H9 (cell line): Measurements from ENCODE around the gene PRCC. TPM values are rescaled to one million over a fixed set of nuclear protein-coding genes. Genes with fewer than 3 reads are reported as not detected.

Experiments used
- DNase-seq: peaks from one replicate; pipeline ENCODE4 v3.0.0-alpha.2; 2017
- H2AFZ ChIP-seq: one replicate; pipeline ENCODE4 v1.6.1; 2013; ENCODE audit warnings: mild to moderate bottlenecking, low read length, control low read depth, moderate library complexity
- H2AK5ac ChIP-seq: 2 replicates; pipeline ENCODE4 v1.6.1; 2013; ENCODE audit warnings: low read length, control low read depth, mixed read lengths; ENCODE audit not compliant: insufficient read length
- H2BK120ac ChIP-seq: one replicate; pipeline ENCODE4 v1.6.1; 2013; ENCODE audit warnings: low read depth, mild to moderate bottlenecking, low read length, control low read depth, inconsistent platforms; ENCODE audit not compliant: poor library complexity, severe bottlenecking
- H2BK12ac ChIP-seq: 2 replicates; pipeline ENCODE4 v1.6.1; 2013; ENCODE audit warnings: low read length, control low read depth, mixed read lengths, low read depth; ENCODE audit not compliant: insufficient read length
- H2BK15ac ChIP-seq: 2 replicates; pipeline ENCODE4 v1.6.1; 2013; ENCODE audit warnings: low read depth, low read length, control low read depth
- H2BK20ac ChIP-seq: one replicate; pipeline ENCODE4 v1.6.1; 2013; ENCODE audit warnings: low read depth, mild to moderate bottlenecking, low read length, control low read depth, inconsistent platforms; ENCODE audit not compliant: poor library complexity, severe bottlenecking
- H2BK5ac ChIP-seq: 2 replicates; pipeline ENCODE4 v1.6.1; 2013; ENCODE audit warnings: low read length, control low read depth, mixed read lengths; ENCODE audit not compliant: insufficient read length
- H3K14ac ChIP-seq: 2 replicates; pipeline ENCODE4 v1.6.1; 2013; ENCODE audit warnings: low read length, control low read depth; ENCODE audit not compliant: insufficient read depth
- H3K18ac ChIP-seq: 2 replicates; pipeline ENCODE4 v1.6.1; 2013; ENCODE audit warnings: low read depth, mild to moderate bottlenecking, mixed read lengths, low read length, control low read depth; ENCODE audit not compliant: insufficient read length
- H3K23ac ChIP-seq: 2 replicates; pipeline ENCODE4 v1.6.1; 2013; ENCODE audit warnings: low read length, control low read depth, mixed read lengths, low read depth; ENCODE audit not compliant: insufficient read length
- H3K23me2 ChIP-seq: 2 replicates; pipeline ENCODE4 v1.6.1; 2013; ENCODE audit warnings: low read depth, mild to moderate bottlenecking, mixed read lengths, low read length, control low read depth; ENCODE audit not compliant: insufficient read length, poor library complexity, severe bottlenecking
- H3K27ac ChIP-seq: 2 replicates; pipeline ENCODE4 v1.5.1; 2013; ENCODE audit warnings: low read length, control low read depth, mixed read lengths, low read depth; ENCODE audit not compliant: insufficient read length
- H3K27me3 ChIP-seq: 2 replicates; pipeline ENCODE4 v1.6.1; 2013; ENCODE audit warnings: low read length, control low read depth, inconsistent platforms; ENCODE audit not compliant: insufficient read depth
- H3K4ac ChIP-seq: 2 replicates; pipeline ENCODE4 v1.6.1; 2013; ENCODE audit warnings: low read depth, mild to moderate bottlenecking, control low read depth, inconsistent platforms, low read length, moderate library complexity
- H3K4me1 ChIP-seq: 2 replicates; pipeline ENCODE4 v1.6.1; 2013; ENCODE audit warnings: low read length, control low read depth, inconsistent platforms; ENCODE audit not compliant: insufficient read depth
- H3K4me2 ChIP-seq: 2 replicates; pipeline ENCODE4 v1.6.1; 2013; ENCODE audit warnings: low read length, control low read depth, mixed read lengths; ENCODE audit not compliant: insufficient read length, insufficient read depth
- H3K56ac ChIP-seq: 2 replicates; pipeline ENCODE4 v1.6.1; 2013; ENCODE audit warnings: low read depth, mild to moderate bottlenecking, mixed read lengths, low read length, control low read depth; ENCODE audit not compliant: insufficient read length
- H3K79me1 ChIP-seq: 2 replicates; pipeline ENCODE4 v1.6.1; 2013; ENCODE audit warnings: low read depth, mild to moderate bottlenecking, moderate library complexity, low read length, control low read depth, inconsistent platforms; ENCODE audit not compliant: insufficient read depth, poor library complexity, severe bottlenecking
- H3K79me2 ChIP-seq: 2 replicates; pipeline ENCODE4 v1.6.1; 2013; ENCODE audit warnings: low read length, control low read depth, inconsistent platforms; ENCODE audit not compliant: insufficient read depth
- H3K9ac ChIP-seq: 2 replicates; pipeline ENCODE4 v1.6.1; 2013; ENCODE audit warnings: low read length, control low read depth, mixed read lengths; ENCODE audit not compliant: insufficient read length; ENCODE audit errors: extremely low read depth
- H3K9me3 ChIP-seq: one replicate; pipeline ENCODE4 v1.6.1; 2013; ENCODE audit warnings: low read depth, low read length, inconsistent platforms; ENCODE audit not compliant: control insufficient read depth
- H3T11ph ChIP-seq: one replicate; pipeline ENCODE4 v1.6.1; 2013; ENCODE audit warnings: mild to moderate bottlenecking, low read length, control low read depth, inconsistent platforms
- H4K20me1 ChIP-seq: one replicate; pipeline ENCODE4 v1.6.1; 2013; ENCODE audit not compliant: control insufficient read depth, insufficient read length, insufficient read depth
- H4K5ac ChIP-seq: 2 replicates; pipeline ENCODE4 v1.6.1; 2013; ENCODE audit warnings: low read depth, mild to moderate bottlenecking, mixed read lengths, low read length, control low read depth; ENCODE audit not compliant: insufficient read length
- H4K8ac ChIP-seq: replicated peaks from 2 replicates; pipeline ENCODE4 v1.6.1; 2013; ENCODE audit warnings: low read length, control low read depth, mixed read lengths, low read depth; ENCODE audit not compliant: insufficient read length
- H4K91ac ChIP-seq: 2 replicates; pipeline ENCODE4 v1.6.1; 2013; ENCODE audit warnings: low read depth, mild to moderate bottlenecking, moderate library complexity, mixed read lengths, low read length, control low read depth; ENCODE audit not compliant: insufficient read length
- H3K27ac Mint-ChIP-seq, 3 experiments: 2 replicates in 2 of 3; 3 replicates in 1 of 3; pipeline ENCODE4 v1.8.0; 2020 to 2021; ENCODE audit warnings: mixed read lengths in 3 of 3, mild to moderate bottlenecking in 1 of 3, moderate library complexity in 1 of 3
- H3K27me3 Mint-ChIP-seq: 2 replicates; pipeline ENCODE4 v1.8.0; 2021; ENCODE audit warnings: low read depth, mild to moderate bottlenecking, moderate library complexity, mixed read lengths
- H3K36me3 Mint-ChIP-seq, 3 experiments: 2 replicates in 2 of 3; 3 replicates in 1 of 3; pipeline ENCODE4 v1.8.0; 2020 to 2021; ENCODE audit warnings: low read depth in 3 of 3, mixed read lengths in 3 of 3; ENCODE audit not compliant: insufficient read depth in 1 of 3
- H3K4me1 Mint-ChIP-seq, 2 experiments: 2 replicates each; pipeline ENCODE4 v1.8.0; 2020; ENCODE audit warnings: mixed read lengths in 2 of 2
- H3K4me3 Mint-ChIP-seq, 2 experiments: 2 replicates in 1 of 2; 3 replicates in 1 of 2; pipeline ENCODE4 v1.8.0; 2020 to 2021; ENCODE audit warnings: mild to moderate bottlenecking in 2 of 2, mixed read lengths in 2 of 2, moderate library complexity in 1 of 2
- H3K9me3 Mint-ChIP-seq, 2 experiments: 2 replicates in 1 of 2; 3 replicates in 1 of 2; pipeline ENCODE4 v1.8.0; 2020; ENCODE audit warnings: mild to moderate bottlenecking in 2 of 2, mixed read lengths in 2 of 2, moderate library complexity in 1 of 2
- CTCF ChIP-seq: fragments of 200-600 bp; sonication (generic); conservative IDR thresholded peaks from 3 replicates; pipeline ENCODE4 v1.8.0; 2021; ENCODE audit warnings: antibody characterized with exemption, mild to moderate bottlenecking
- WGBS: extraction: QIAGEN DNeasy Blood & Tissue Kit; methylation state at CpG from one replicate; pipeline ENCODE4 v1.1.7; 2013; ENCODE audit warnings: missing lambda C conversion rate, low lambda C conversion rate, mixed read lengths; ENCODE audit not compliant: insufficient read length; ENCODE audit errors: extremely low coverage; 5-methylcytosine and 5-hydroxymethylcytosine counted together
- total RNA-seq: library from RNA; stranded (reverse); gene quantifications from 2 replicates; pipeline ENCODE4 v1.2.1, GENCODE V29; 2021

The PRCC gene
- total RNA-seq, 1 experiment from 2014 or later: 129 TPM

GRCh38 chr1:156840186-156840897, 73.0 kb downstream of the PRCC start:
- H3K27me3 Mint-ChIP-seq: peaks cover 86% of the 10 kb centered on the region
- Histone ChIP-seq H3K18ac (no peak overlapping the region), H2BK120ac (no peak overlapping the region), H3T11ph (no peak overlapping the region), H3K56ac (no peak overlapping the region), H3K9me3 (no peaks in the 10 kb centered on the region), H3K4me2 (no peak overlapping the region), H3K79me1 (no peaks in the 10 kb centered on the region), H2AFZ (no peak overlapping the region), H2AK5ac (no peak overlapping the region), H2BK12ac (no peak overlapping the region), H2BK15ac (no peak overlapping the region), H4K91ac (no peak overlapping the region), H3K23ac (no peak overlapping the region), H2BK5ac (no peak overlapping the region), H3K23me2 (peaks cover 9% of the 10 kb centered on the region), H3K4ac (no peak overlapping the region), H2BK20ac (no peak overlapping the region), H4K20me1 (no peaks in the 10 kb centered on the region), H3K79me2 (no peaks in the 10 kb centered on the region), H3K14ac (no peak overlapping the region), H4K8ac (no peak overlapping the region), H3K9ac (no peak overlapping the region), H3K4me1 (no peaks in the 10 kb centered on the region), H4K5ac (no peak overlapping the region), H3K27me3 (peaks cover 24% of the 10 kb centered on the region; the same call in 1 of the 2 replicates), H3K27ac (no peak overlapping the region)
- no peaks in the 10 kb centered on the region; a peak in 1 of 5 replicates for H3K9me3 Mint-ChIP-seq
- H3K4me3 Mint-ChIP-seq: no peak overlapping the region
- no peak for TF ChIP-seq CTCF
- WGBS: no CpG with 5 or more reads among the region's 8 CpGs
- H3K27ac Mint-ChIP-seq: no peak overlapping the region
- H3K4me1 Mint-ChIP-seq: peaks cover 9 to 27% of the 10 kb centered on the region in 2 experiments
- no peaks in the 10 kb centered on the region for H3K36me3 Mint-ChIP-seq
- DNase-seq: no peak
